Adrenal gland (tissue), 5 donors: Measurements from ENCODE around the gene SH3BP4.

Experiments used
- POLR2A ChIP-seq, 2 donors: fragments of 450-650 bp; IDR thresholded peaks; one replicate each; pipeline ENCODE4 v1.6.1; 2017; ENCODE audit warnings: antibody characterized with exemption in 2 of 2, mild to moderate bottlenecking in 2 of 2, moderate library complexity in 1 of 2
- TF ChIP-seq, protein P1 (sequence below), 6 experiments: fragments of 450-650 bp in 4 of 6; fragments of 200-600 bp in 2 of 6; sonication (generic) in 1 of 6; IDR thresholded peaks; 1 replicate in 5 of 6; 2 replicates in 1 of 6; pipeline versions ENCODE4 v1.5.1 to v1.8.0; 2016 to 2021; ENCODE audit warnings: antibody characterized with exemption in 6 of 6, mild to moderate bottlenecking in 2 of 6, moderate library complexity in 1 of 6
- donor health status: DM: no; HTN: no; CAD: no.

DNA sequence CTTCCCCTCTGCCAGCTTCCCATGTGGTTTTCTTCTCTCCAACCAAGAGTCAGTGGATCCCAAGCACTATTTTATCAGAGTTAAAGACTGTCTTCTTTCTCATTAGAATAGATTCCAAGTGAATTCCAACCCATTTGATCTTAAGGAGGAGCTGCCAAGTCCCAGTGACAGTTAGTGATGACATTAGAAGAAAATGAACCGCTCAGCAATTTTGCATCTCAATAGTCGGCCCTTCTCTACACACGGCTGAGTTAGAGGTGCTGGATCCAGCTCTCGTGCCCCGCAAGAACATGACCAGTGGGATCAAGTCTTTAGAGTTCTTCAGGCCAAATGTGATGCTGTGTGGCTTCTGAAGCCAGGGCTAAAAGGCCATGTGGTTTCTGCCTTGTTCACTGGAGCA lies 132.6 kb downstream of the SH3BP4 start:
- TF ChIP-seq, protein P1, sequence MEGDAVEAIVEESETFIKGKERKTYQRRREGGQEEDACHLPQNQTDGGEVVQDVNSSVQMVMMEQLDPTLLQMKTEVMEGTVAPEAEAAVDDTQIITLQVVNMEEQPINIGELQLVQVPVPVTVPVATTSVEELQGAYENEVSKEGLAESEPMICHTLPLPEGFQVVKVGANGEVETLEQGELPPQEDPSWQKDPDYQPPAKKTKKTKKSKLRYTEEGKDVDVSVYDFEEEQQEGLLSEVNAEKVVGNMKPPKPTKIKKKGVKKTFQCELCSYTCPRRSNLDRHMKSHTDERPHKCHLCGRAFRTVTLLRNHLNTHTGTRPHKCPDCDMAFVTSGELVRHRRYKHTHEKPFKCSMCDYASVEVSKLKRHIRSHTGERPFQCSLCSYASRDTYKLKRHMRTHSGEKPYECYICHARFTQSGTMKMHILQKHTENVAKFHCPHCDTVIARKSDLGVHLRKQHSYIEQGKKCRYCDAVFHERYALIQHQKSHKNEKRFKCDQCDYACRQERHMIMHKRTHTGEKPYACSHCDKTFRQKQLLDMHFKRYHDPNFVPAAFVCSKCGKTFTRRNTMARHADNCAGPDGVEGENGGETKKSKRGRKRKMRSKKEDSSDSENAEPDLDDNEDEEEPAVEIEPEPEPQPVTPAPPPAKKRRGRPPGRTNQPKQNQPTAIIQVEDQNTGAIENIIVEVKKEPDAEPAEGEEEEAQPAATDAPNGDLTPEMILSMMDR (IDR thresholded peaks at IDR 0.05), result no peak
- TF ChIP-seq POLR2A (IDR thresholded peaks at IDR 0.05), result no peak
